ENCODE measurements around the gene GH2.

Gene GH2

GRCh38 chr17:63842540-63843386 is 39.0 kb downstream of the GH2 start, which contains the start of gene SMARCD2 (continued):
- TF ChIP-seq ZNF518A (tag by site-specific recombination; conservative IDR thresholded peaks at IDR 0.05; ENCODE audit: low read depth) (peak; percentile 98), ZNF155 (tag by site-specific recombination; IDR thresholded peaks at IDR 0.05) (no peak), ZNF324 (tag by site-specific recombination; IDR thresholded peaks at IDR 0.05) (peak; percentile 100), ZNF623 (tag by site-specific recombination; IDR thresholded peaks at IDR 0.05) (peak; percentile 52; the same call in 1 of the 2 replicates), ZNF629 (tag by site-specific recombination; IDR thresholded peaks at IDR 0.05) (peak; percentile 92), ZNF596 (tag by site-specific recombination; IDR thresholded peaks at IDR 0.05) (peak; percentile 75), SCRT1 (tag by site-specific recombination; IDR thresholded peaks at IDR 0.05; ENCODE audit: borderline replicate concordance) (no peak), ZNF292 (tag by site-specific recombination; IDR thresholded peaks at IDR 0.05; ENCODE audit: borderline replicate concordance, low read depth) (no peak), ZNF488 (tag by site-specific recombination; IDR thresholded peaks at IDR 0.05) (peak; percentile 34; the same call in 1 of the 2 replicates), ZFHX2 (tag by site-specific recombination; conservative IDR thresholded peaks at IDR 0.05) (peak; percentile 84), ZNF692 (tag by site-specific recombination; IDR thresholded peaks at IDR 0.05) (peak; percentile 94), GLI4 (tag by site-specific recombination; IDR thresholded peaks at IDR 0.05) (peak; percentile 97), ZNF132 (tag by site-specific recombination; IDR thresholded peaks at IDR 0.05; ENCODE audit: borderline replicate concordance) (no peak), ZIC2 (tag by site-specific recombination; IDR thresholded peaks at IDR 0.05) (peak; percentile 8; the same call in 1 of the 2 replicates), EGR2 (tag by site-specific recombination; IDR thresholded peaks at IDR 0.05; ENCODE audit: low read depth) (peak; percentile 63), KLF7 (tag by site-specific recombination; IDR thresholded peaks at IDR 0.05; ENCODE audit: borderline replicate concordance) (peak; percentile 95), YY2 (tag by site-specific recombination; IDR thresholded peaks at IDR 0.05) (peak; percentile 14), ZNF146 (tag by site-specific recombination; IDR thresholded peaks at IDR 0.05) (peak; percentile 86), ZBTB8A (tag by site-specific recombination; IDR thresholded peaks at IDR 0.05) (peak; percentile 88), ZNF660 (tag by site-specific recombination; IDR thresholded peaks at IDR 0.05) (peak; percentile 99), ZNF24 (tag by site-specific recombination; IDR thresholded peaks at IDR 0.05) (peak; percentile 94), ZNF214 (tag by site-specific recombination; IDR thresholded peaks at IDR 0.05; ENCODE audit: borderline replicate concordance) (no peak), ZBTB48 (tag by site-specific recombination; IDR thresholded peaks at IDR 0.05) (0 out of 2 replicates have a peak, but pooled peaks have one; percentile 6), KLF8 (tag by site-specific recombination; IDR thresholded peaks at IDR 0.05) (peak; percentile 98), ZNF311 (tag by site-specific recombination; IDR thresholded peaks at IDR 0.05; ENCODE audit: borderline replicate concordance) (no peak), IKZF3 (tag by site-specific recombination; IDR thresholded peaks at IDR 0.05) (peak; percentile 99), ZNF561 (tag by site-specific recombination; IDR thresholded peaks at IDR 0.05; ENCODE audit: borderline replicate concordance) (peak; percentile 97), ZNF473 (tag by site-specific recombination; IDR thresholded peaks at IDR 0.05) (no peak), KLF10 (tag by site-specific recombination; IDR thresholded peaks at IDR 0.05) (peak; percentile 99), BCL6B (tag by site-specific recombination; IDR thresholded peaks at IDR 0.05) (no peak), ZNF112 (tag by site-specific recombination; IDR thresholded peaks at IDR 0.05) (no peak), SP3 (tag by site-specific recombination; IDR thresholded peaks at IDR 0.05) (peak; percentile 99), ZNF366 (tag by site-specific recombination; conservative IDR thresholded peaks at IDR 0.05) (peak; percentile 32; the same call in 1 of the 2 replicates)
